Measurements from ENCODE around the gene TMEM41A. TPM values are rescaled to one million over a fixed set of nuclear protein-coding genes. Genes with fewer than 3 reads are reported as not detected.

Gene TMEM41A
- total RNA-seq, 1 donor from 2014 or later, result 21.5 TPM

- H3K4me3 ChIP-seq (ENCODE audit: insufficient read depth, low read depth, low read length), result no peak overlapping the region
- H3K27ac Mint-ChIP-seq (ENCODE audit: unreplicated experiment), result no peak overlapping the region
- no peak overlapping the region for H3K4me3 Mint-ChIP-seq (ENCODE audit: unreplicated experiment)
- no peaks in the 10 kb centered on the region for H3K4me1 ChIP-seq (ENCODE audit: insufficient read depth, low read length)
- peaks cover 7% of the 10 kb centered on the region for H3K27me3 Mint-ChIP-seq (ENCODE audit: low read depth, unreplicated experiment)
- H3K9me3 Mint-ChIP-seq (ENCODE audit: unreplicated experiment), result peaks cover 4% of the 10 kb centered on the region
- H3K4me1 Mint-ChIP-seq (ENCODE audit: low read depth, unreplicated experiment), result no peaks in the 10 kb centered on the region
- FAIRE-seq (no peak), DNase-seq (ENCODE audit: low read depth) (no peak)
- H3K36me3 Mint-ChIP-seq (ENCODE audit: low read depth, unreplicated experiment), result no peaks in the 10 kb centered on the region
- H4K20me1 ChIP-seq (ENCODE audit: insufficient read depth, low read length), result no peaks in the 10 kb centered on the region
- H3K36me3 ChIP-seq (ENCODE audit: insufficient read depth, low read length), result no peaks in the 10 kb centered on the region
- H3K27me3 ChIP-seq (ENCODE audit: insufficient read depth, low read length), result no peaks in the 10 kb centered on the region
- no peak overlapping the region for H2AFZ ChIP-seq (ENCODE audit: low read depth, low read length)
- H3K9ac ChIP-seq (ENCODE audit: low read length), result no peak overlapping the region
- H3K9me3 ChIP-seq (ENCODE audit: insufficient read depth, low read depth, low read length), result no peaks in the 10 kb centered on the region
- no peak overlapping the region for H3K4me2 ChIP-seq (ENCODE audit: low read length)
- H3K79me2 ChIP-seq (ENCODE audit: insufficient read depth, low read length), result no peaks in the 10 kb centered on the region
- H3K27ac ChIP-seq (ENCODE audit: low read depth, low read length), result no peak overlapping the region
- no peak for TF ChIP-seq EZH2 (IDR thresholded peaks at IDR 0.05; ENCODE audit: insufficient read depth, low read length)
- TF ChIP-seq CTCF (IDR thresholded peaks at IDR 0.05; ENCODE audit: insufficient read depth, low read depth, low read length), result no peak
Measured at GRCh38 chr3:185503521-185503920, 4.7 kb upstream of the TMEM41A start.

GRCh38 chr3:185502987-185503386 lies 4.2 kb upstream of the TMEM41A start:
- Histone ChIP-seq H3K4me3 (ENCODE audit: insufficient read depth, low read depth, low read length) (no peak overlapping the region), H3K27ac (ENCODE audit: low read depth, low read length) (no peak overlapping the region), H3K9me3 (ENCODE audit: insufficient read depth, low read depth, low read length) (no peaks in the 10 kb centered on the region), H4K20me1 (ENCODE audit: insufficient read depth, low read length) (no peaks in the 10 kb centered on the region), H3K36me3 (ENCODE audit: insufficient read depth, low read length) (no peaks in the 10 kb centered on the region), H3K4me2 (ENCODE audit: low read length) (no peak overlapping the region), H3K79me2 (ENCODE audit: insufficient read depth, low read length) (no peaks in the 10 kb centered on the region), H2AFZ (ENCODE audit: low read depth, low read length) (no peak overlapping the region), H3K4me1 (ENCODE audit: insufficient read depth, low read length) (no peaks in the 10 kb centered on the region), H3K9ac (ENCODE audit: low read length) (no peak overlapping the region), H3K27me3 (ENCODE audit: insufficient read depth, low read length) (no peaks in the 10 kb centered on the region)
- no peak overlapping the region for H3K27ac Mint-ChIP-seq (ENCODE audit: unreplicated experiment)
- TF ChIP-seq EZH2 (IDR thresholded peaks at IDR 0.05; ENCODE audit: insufficient read depth, low read length) (no peak), CTCF (IDR thresholded peaks at IDR 0.05; ENCODE audit: insufficient read depth, low read depth, low read length) (no peak)
- H3K9me3 Mint-ChIP-seq (ENCODE audit: unreplicated experiment), result peaks cover 4% of the 10 kb centered on the region
- H3K27me3 Mint-ChIP-seq (ENCODE audit: low read depth, unreplicated experiment), result peaks cover 7% of the 10 kb centered on the region
- no peaks in the 10 kb centered on the region for H3K4me1 Mint-ChIP-seq (ENCODE audit: low read depth, unreplicated experiment)
- no peaks in the 10 kb centered on the region for H3K36me3 Mint-ChIP-seq (ENCODE audit: low read depth, unreplicated experiment)
- no peak overlapping the region for H3K4me3 Mint-ChIP-seq (ENCODE audit: unreplicated experiment)
- FAIRE-seq, result no peak
- DNase-seq (ENCODE audit: low read depth), result no peak

GRCh38 chr3:185490241-185490640 lies 8.6 kb downstream of the TMEM41A start:
- H3K27me3 ChIP-seq (ENCODE audit: insufficient read depth, low read length), result no peaks in the 10 kb centered on the region
- Mint-ChIP-seq H3K9me3 (ENCODE audit: unreplicated experiment) (no peaks in the 10 kb centered on the region), H3K36me3 (ENCODE audit: low read depth, unreplicated experiment) (peaks cover 28% of the 10 kb centered on the region), H3K4me1 (ENCODE audit: low read depth, unreplicated experiment) (no peaks in the 10 kb centered on the region), H3K27ac (ENCODE audit: unreplicated experiment) (no peak overlapping the region), H3K4me3 (ENCODE audit: unreplicated experiment) (no peak overlapping the region), H3K27me3 (ENCODE audit: low read depth, unreplicated experiment) (no peaks in the 10 kb centered on the region)
- H2AFZ ChIP-seq (ENCODE audit: low read depth, low read length), result no peak overlapping the region
- H3K9me3 ChIP-seq (ENCODE audit: insufficient read depth, low read depth, low read length), result no peaks in the 10 kb centered on the region
- H3K4me1 ChIP-seq (ENCODE audit: insufficient read depth, low read length), result no peaks in the 10 kb centered on the region
- TF ChIP-seq CTCF (IDR thresholded peaks at IDR 0.05; ENCODE audit: insufficient read depth, low read depth, low read length) (no peak), EZH2 (IDR thresholded peaks at IDR 0.05; ENCODE audit: insufficient read depth, low read length) (no peak)
- H3K9ac ChIP-seq (ENCODE audit: low read length), result no peak overlapping the region
- no peak overlapping the region for H3K27ac ChIP-seq (ENCODE audit: low read depth, low read length)
- H3K4me3 ChIP-seq (ENCODE audit: insufficient read depth, low read depth, low read length), result no peak overlapping the region
- no peaks in the 10 kb centered on the region for H3K79me2 ChIP-seq (ENCODE audit: insufficient read depth, low read length)
- FAIRE-seq (no peak), DNase-seq (ENCODE audit: low read depth) (no peak)
- H3K36me3 ChIP-seq (ENCODE audit: insufficient read depth, low read length), result peaks cover 24% of the 10 kb centered on the region
- H3K4me2 ChIP-seq (ENCODE audit: low read length), result no peak overlapping the region
- no peaks in the 10 kb centered on the region for H4K20me1 ChIP-seq (ENCODE audit: insufficient read depth, low read length)
